Subcutaneous adipose tissue (tissue), 4 donors: ENCODE data around the gene PAX5. TPM values are rescaled to one million over a fixed set of nuclear protein-coding genes. Genes with fewer than 3 reads are reported as not detected.

ENCODE experiments used
- CTCF ChIP-seq: fragments of 450-650 bp; IDR thresholded peaks from one replicate; pipeline ENCODE4 v1.5.1; 2016; ENCODE audit warnings: low read depth, mild to moderate bottlenecking, control low read depth, antibody characterized with exemption, moderate library complexity
- total RNA-seq, 4 donors: library from RNA; depleted of rRNA; stranded (reverse); fragments of >200 nt; gene quantifications; one replicate each; pipeline ENCODE4 v1.1.0, GENCODE V29; 2016

PAX5 gene
- total RNA-seq, 4 donors from 2014 or later, result under 0.01 to 0.19 (median 0.17) TPM; not detected in 1

GRCh38 chr9:37038302-37038942 lies 4.4 kb upstream of the PAX5 start:
- TF ChIP-seq CTCF, result no peak

GRCh38 chr9:37037503-37038301 lies 3.6 kb upstream of the PAX5 start:
- no peak for TF ChIP-seq CTCF

- no peak for TF ChIP-seq CTCF
These were observed 2.9 kb upstream of the PAX5 start for GRCh38 chr9:37036776-37037502.

GRCh38 chr9:37036371-37036775 lies 2.3 kb upstream of the PAX5 start:
- no peak for TF ChIP-seq CTCF

- no peak for TF ChIP-seq CTCF
These were observed 1.7 kb upstream of the PAX5 start for GRCh38 chr9:37035648-37036370.

GRCh38 chr9:37034938-37035647 lies 1.0 kb upstream of the PAX5 start:
- no peak for TF ChIP-seq CTCF
